ENCODE measurements around the gene OR10R2. TPM values are rescaled to one million over a fixed set of nuclear protein-coding genes. Genes with fewer than 3 reads are reported as not detected.

Gene OR10R2
- total RNA-seq, 2 donors from 2014 or later: not detected

DNA sequence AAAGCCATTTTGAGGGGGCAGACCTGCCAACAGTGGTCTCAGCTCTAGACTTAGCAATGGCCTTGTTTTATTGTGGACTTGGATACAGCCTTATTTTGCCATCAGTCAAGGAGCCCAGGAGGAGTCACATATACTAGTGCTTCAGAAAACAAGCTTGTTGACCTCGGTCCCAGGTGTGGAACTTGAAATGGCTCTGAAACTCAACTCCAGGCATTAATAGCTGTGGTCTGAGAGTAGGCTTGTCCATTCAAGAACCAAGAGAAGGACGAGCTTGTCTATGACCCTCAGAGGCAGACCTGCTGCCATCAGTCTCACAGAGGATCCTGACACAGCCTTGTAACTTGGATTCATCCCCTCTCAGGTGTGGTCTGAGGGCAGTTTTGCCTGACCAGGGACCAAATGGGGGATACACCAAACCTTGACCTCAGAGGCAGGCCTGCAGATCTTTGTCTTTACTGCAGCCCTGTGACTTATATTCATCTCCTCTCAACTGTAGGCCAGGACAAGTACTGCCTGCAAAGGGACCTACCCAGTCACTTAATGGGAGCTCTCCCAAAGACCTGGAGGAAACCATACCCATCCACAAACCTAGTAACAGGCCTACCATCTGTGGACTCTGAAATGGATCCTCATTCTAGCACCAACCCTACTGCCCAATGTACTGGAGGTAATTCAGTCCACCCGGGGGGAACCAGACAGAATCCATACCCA lies 49.1 kb downstream of the OR10R2 start:
- ATAC-seq (no peak), DNase-seq (no peak)
- intact Hi-C loops (cut with DNase I): no loop called here

DNA sequence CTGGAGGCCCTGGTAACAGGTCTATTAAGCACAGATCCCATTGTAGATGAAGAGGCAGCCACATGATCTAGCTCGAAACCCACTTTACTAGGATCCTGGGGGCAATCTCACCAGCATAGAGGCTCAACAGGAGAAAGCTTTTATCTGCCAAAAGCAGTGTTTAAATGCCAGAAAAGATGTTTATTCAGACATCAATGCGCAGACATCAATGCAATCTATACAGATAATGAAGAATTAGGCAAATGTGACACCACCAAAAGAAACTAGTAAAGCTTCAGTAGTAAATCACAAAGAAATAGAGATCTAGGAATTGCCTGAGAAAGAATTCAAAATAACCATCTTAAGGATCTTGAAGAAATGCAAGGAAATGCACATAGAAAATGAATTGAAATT lies 49.6 kb downstream of the OR10R2 start:
- no peak for ATAC-seq
- intact Hi-C loops (cut with DNase I): no loop called here
- DNase-seq: no peak

DNA sequence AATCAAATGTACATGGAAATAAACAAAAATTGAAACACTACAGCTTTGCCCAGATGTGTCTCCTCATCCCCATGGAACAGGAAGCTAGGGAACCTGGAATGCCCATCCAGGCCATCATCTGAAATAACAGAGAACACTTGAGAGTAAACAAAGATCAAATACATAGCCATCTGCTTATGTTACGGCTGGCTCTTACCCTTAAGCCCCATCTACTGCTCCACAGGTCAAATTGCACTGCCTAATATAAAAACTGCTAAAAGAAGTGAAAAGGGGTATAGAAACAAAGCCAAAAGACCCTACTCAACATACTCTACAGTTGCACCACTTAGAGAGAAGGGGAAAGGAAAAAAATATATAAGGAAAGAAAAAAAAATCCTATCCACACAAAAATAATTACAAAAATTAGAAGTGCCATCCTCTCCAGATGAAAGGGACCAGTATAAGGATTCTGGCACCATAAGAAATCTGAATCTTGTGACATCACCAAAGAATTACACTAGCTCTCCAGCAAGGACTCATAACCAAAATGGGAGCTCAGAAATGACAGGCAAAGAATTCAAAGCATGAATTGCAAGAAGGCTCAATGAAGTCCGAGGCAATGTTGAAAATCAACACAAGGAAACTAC lies 55.3 kb downstream of the OR10R2 start:
- DNase-seq (no peak), ATAC-seq (no peak)
- intact Hi-C loops (cut with DNase I): no loop called here

Other genes starting within 250 kb of the OR10R2 start
- not detected for gene CD1A, start 217.8 kb upstream of the OR10R2 start, total RNA-seq
- under 1 TPM in 1 of 2 donors, not detected in 1; 0.50 TPM for gene CD1C, start 182.3 kb upstream of the OR10R2 start, total RNA-seq
- gene CD1B, start 140.7 kb upstream of the OR10R2 start, total RNA-seq: not detected
- gene CD1E, start 118.3 kb upstream of the OR10R2 start, total RNA-seq: not detected
- gene OR10T2, start 72.8 kb upstream of the OR10R2 start, total RNA-seq: not detected
- not detected for gene OR10K2, start 46.0 kb upstream of the OR10R2 start, total RNA-seq
- gene OR10K1, start 10.4 kb upstream of the OR10R2 start, total RNA-seq: not detected
- gene OR6Y1, start 82.2 kb downstream of the OR10R2 start, total RNA-seq: not detected
- not detected for gene OR6P1, start 98.4 kb downstream of the OR10R2 start, total RNA-seq
- gene OR10X1, start 107.7 kb downstream of the OR10R2 start, total RNA-seq: not detected
- not detected for gene OR10Z1, start 133.0 kb downstream of the OR10R2 start, total RNA-seq
- gene SPTA1, start 214.5 kb downstream of the OR10R2 start, total RNA-seq: under 1 TPM; 0.03 to 0.15 TPM
- gene OR6K2, start 228.4 kb downstream of the OR10R2 start, total RNA-seq: not detected
- not detected for gene OR6K3, start 248.5 kb downstream of the OR10R2 start, total RNA-seq